Lung (tissue), 12 donors: ENCODE measurements around the gene C16orf86. TPM values are rescaled to one million over a fixed set of nuclear protein-coding genes. Genes with fewer than 3 reads are reported as not detected.

Source experiments
- ATAC-seq: fragments of 200-7000 bp; cut with Tn5 transposase; one replicate; pipeline ENCODE4 v1.9.1; 2020; ENCODE audit warnings: moderate number of reproducible peaks; ENCODE audit not compliant: insufficient read depth, low FRiP score
- DNase-seq, 3 donors: peaks; one replicate each; pipeline ENCODE4 v3.0.0-alpha.2; 2013 to 2017
- H3K27ac ChIP-seq, 2 donors: one replicate each; pipeline ENCODE4 v1.5.1; 2013; ENCODE audit warnings: mild to moderate bottlenecking in 2 of 2, moderate library complexity in 2 of 2, control low read depth in 1 of 2, inconsistent platforms in 1 of 2, low read depth in 1 of 2, low read length in 1 of 2
- H3K27me3 ChIP-seq, 3 donors: one replicate each; pipeline ENCODE4 v1.5.1; 2013; ENCODE audit warnings: low read length in 2 of 3; ENCODE audit not compliant: control insufficient read depth in 3 of 3, insufficient read depth in 3 of 3
- H3K36me3 ChIP-seq, 4 donors: one replicate each; pipeline ENCODE4 v1.5.1; 2013; ENCODE audit warnings: low read length in 4 of 4, mild to moderate bottlenecking in 1 of 4, moderate library complexity in 1 of 4; ENCODE audit not compliant: control insufficient read depth in 4 of 4, insufficient read depth in 4 of 4
- H3K4me1 ChIP-seq, 5 donors: one replicate each; pipeline ENCODE4 v1.5.1; 2013; ENCODE audit warnings: low read length in 5 of 5, mild to moderate bottlenecking in 2 of 5, moderate library complexity in 1 of 5; ENCODE audit not compliant: control insufficient read depth in 5 of 5, insufficient read depth in 5 of 5
- H3K4me3 ChIP-seq: one replicate; pipeline ENCODE4 v1.5.1; 2013; ENCODE audit warnings: mild to moderate bottlenecking, control low read depth, moderate library complexity
- H3K9ac ChIP-seq, 2 donors: one replicate each; pipeline ENCODE4 v1.5.1; 2013; ENCODE audit warnings: low read length in 2 of 2, control low read depth in 1 of 2; ENCODE audit not compliant: insufficient read depth in 1 of 2
- H3K9me3 ChIP-seq, 4 donors: one replicate each; pipeline ENCODE4 v1.5.1; 2013; ENCODE audit warnings: low read length in 3 of 4, mild to moderate bottlenecking in 1 of 4, moderate library complexity in 1 of 4; ENCODE audit not compliant: control insufficient read depth in 4 of 4, insufficient read depth in 3 of 4
- WGBS, 2 donors: extraction: QIAGEN DNeasy Blood & Tissue Kit; methylation state at CpG; one replicate each; pipeline ENCODE4 v1.1.7; 2013; 5-methylcytosine and 5-hydroxymethylcytosine counted together
- polyA plus RNA-seq, 2 donors: library from polyadenylated mRNA; stranded (reverse); fragments of 200-250 nt; gene quantifications; one replicate each; pipeline ENCODE4 v1.2.1, GENCODE V29; 2013
- total RNA-seq, 2 donors: library from RNA; depleted of rRNA in 1 of 2; stranded (reverse); fragments of >200 nt in 1 of 2; gene quantifications; one replicate each; pipeline ENCODE4 v1.2.1, GENCODE V29; 2014 to 2021
- TF ChIP-seq, protein P1 (sequence below): IDR thresholded peaks from 2 replicates; pipeline ENCODE4 v1.5.1; 2012; ENCODE audit warnings: mild to moderate bottlenecking; ENCODE audit errors: control extremely low read depth, extremely low read depth
- donor health status: control.
- donor health status: control.
- donor health status: Bipolar disorder and iron deficiency.
- donor health status: healthy.
- donor health status: DM: yes; HTN: yes; CAD: no.

C16orf86 gene
- total and polyA plus RNA-seq, 4 donors, result 3.7 to 6.4 (median 5.2) TPM

GRCh38 chr16:67674851-67675578 is 8.4 kb downstream of the C16orf86 start:
- no peaks in the 10 kb centered on the region for H3K9me3 ChIP-seq
- DNase-seq, result no peak
- peaks cover 0 to 20% (median 17%) of the 10 kb centered on the region in 5 donors for H3K4me1 ChIP-seq
- no peak overlapping the region for H3K9ac ChIP-seq
- no peak overlapping the region for H3K4me3 ChIP-seq
- H3K27me3 ChIP-seq, result no peaks in the 10 kb centered on the region
- TF ChIP-seq, protein P1, sequence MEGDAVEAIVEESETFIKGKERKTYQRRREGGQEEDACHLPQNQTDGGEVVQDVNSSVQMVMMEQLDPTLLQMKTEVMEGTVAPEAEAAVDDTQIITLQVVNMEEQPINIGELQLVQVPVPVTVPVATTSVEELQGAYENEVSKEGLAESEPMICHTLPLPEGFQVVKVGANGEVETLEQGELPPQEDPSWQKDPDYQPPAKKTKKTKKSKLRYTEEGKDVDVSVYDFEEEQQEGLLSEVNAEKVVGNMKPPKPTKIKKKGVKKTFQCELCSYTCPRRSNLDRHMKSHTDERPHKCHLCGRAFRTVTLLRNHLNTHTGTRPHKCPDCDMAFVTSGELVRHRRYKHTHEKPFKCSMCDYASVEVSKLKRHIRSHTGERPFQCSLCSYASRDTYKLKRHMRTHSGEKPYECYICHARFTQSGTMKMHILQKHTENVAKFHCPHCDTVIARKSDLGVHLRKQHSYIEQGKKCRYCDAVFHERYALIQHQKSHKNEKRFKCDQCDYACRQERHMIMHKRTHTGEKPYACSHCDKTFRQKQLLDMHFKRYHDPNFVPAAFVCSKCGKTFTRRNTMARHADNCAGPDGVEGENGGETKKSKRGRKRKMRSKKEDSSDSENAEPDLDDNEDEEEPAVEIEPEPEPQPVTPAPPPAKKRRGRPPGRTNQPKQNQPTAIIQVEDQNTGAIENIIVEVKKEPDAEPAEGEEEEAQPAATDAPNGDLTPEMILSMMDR, result no peak
- H3K27ac ChIP-seq, result peak overlapping the region in 1 of 2 donors; percentile 81
- no peak for ATAC-seq
- WGBS, 2 donors, result 95 to 96% methylated on average over 28 of the region's 28 CpGs
- peaks cover 0 to 11% (median 1%) of the 10 kb centered on the region in 4 donors for H3K36me3 ChIP-seq

GRCh38 chr16:67675579-67675935 is 8.9 kb downstream of the C16orf86 start:
- ATAC-seq (no peak), DNase-seq (no peak)
- TF ChIP-seq, protein P1, result no peak
- Histone ChIP-seq H3K4me1 (peaks cover 0 to 20% (median 17%) of the 10 kb centered on the region in 5 donors), H3K27ac (peak overlapping the region in 1 of 2 donors; percentile 7), H3K4me3 (no peak overlapping the region), H3K9me3 (no peaks in the 10 kb centered on the region), H3K27me3 (no peaks in the 10 kb centered on the region), H3K36me3 (peaks cover 0 to 13% (median 1%) of the 10 kb centered on the region in 4 donors), H3K9ac (no peak overlapping the region)
- 95 to 97% methylated on average over 17 of the region's 17 CpGs for WGBS, 2 donors

- peaks cover 0 to 20% (median 17%) of the 10 kb centered on the region in 5 donors for H3K4me1 ChIP-seq
- TF ChIP-seq, protein P1, result no peak
- H3K36me3 ChIP-seq, result peaks cover 0 to 15% (median 1%) of the 10 kb centered on the region in 4 donors
- no peak for DNase-seq
- no peak overlapping the region for H3K9ac ChIP-seq
- H3K9me3 ChIP-seq, result no peaks in the 10 kb centered on the region
- 96 to 98% methylated on average over 7 of the region's 7 CpGs for WGBS, 2 donors
- H3K4me3 ChIP-seq, result no peak overlapping the region
- H3K27ac ChIP-seq, result peak overlapping the region in 1 of 2 donors; percentile 7
- no peaks in the 10 kb centered on the region for H3K27me3 ChIP-seq
- no peak for ATAC-seq
Observed at GRCh38 chr16:67675999-67676398, 9.4 kb downstream of the C16orf86 start.
